Activated naive CD8-positive, alpha-beta T cell treated with anti-CD3 and anti-CD28 coated beads, Interleukin-2, amount 50 U/mL, for 16 hours (primary cell): ENCODE data around the gene AGAP1.

ENCODE experiments used
- DNase-seq: peaks from one replicate; pipeline ENCODE4 v3.0.0-alpha.2; 2020; ENCODE audit warnings: low read depth, low spot score

AGAP1 gene

DNA sequence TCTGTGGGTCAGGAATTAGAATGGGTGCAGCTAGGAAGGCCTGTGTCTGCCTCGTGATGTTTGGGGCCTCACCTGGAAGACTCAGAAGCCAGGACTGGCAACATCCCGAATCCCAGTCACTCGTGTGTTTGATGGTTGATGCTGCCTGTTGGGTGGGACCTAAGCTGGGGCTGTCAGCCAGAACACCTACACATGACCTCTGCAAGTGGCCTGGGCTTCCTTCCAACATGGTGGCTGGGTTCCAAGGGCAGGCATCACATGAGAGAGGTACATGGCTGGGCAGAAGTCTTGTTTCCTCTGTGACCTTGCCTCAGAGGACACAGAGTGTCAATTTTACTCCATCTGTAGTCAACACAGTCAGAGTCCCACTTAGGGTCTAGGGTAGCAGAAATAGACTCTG is 496.5 kb downstream of the AGAP1 start:
- DNase-seq, result no peak

DNA sequence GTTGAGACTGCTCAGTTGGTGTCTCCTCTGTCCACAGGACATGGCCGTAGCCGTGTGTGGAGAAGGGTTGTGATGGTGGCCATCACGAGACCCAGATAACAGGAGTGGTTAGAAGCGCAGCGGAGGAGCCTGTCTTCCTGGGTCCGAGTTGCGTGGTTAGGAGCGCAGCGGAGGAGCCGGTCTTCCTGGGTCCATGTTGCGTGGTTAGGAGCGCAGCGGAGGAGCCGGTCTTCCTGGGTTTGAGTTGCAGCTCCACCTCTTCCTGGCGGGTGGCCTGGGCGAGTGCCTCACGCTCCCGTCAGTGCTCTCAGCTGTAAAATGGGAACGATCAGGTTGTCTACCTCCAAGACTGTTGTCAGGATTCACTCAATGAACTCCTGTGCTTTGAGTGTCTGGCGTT is 498.2 kb downstream of the AGAP1 start:
- no peak for DNase-seq

DNA sequence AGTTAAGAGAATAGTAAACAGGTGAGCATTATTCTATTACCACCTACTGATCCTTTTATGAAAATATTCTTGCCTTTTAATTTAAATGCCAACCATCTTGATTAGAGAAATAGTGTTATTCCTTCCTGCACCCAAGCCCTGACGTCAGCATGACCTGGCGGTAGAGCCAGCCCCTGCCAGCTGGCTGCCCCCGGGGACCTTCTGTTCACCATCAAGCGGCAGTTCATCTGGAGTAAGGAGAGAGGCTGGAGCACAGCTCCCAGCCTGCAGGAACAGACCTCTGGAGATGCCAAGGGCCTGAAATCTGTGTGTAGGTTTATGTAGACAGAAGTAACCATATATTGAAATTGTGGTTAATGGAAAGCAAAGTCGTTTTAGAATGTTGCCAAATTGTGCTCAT is 502.6 kb downstream of the AGAP1 start:
- DNase-seq, result no peak

DNA sequence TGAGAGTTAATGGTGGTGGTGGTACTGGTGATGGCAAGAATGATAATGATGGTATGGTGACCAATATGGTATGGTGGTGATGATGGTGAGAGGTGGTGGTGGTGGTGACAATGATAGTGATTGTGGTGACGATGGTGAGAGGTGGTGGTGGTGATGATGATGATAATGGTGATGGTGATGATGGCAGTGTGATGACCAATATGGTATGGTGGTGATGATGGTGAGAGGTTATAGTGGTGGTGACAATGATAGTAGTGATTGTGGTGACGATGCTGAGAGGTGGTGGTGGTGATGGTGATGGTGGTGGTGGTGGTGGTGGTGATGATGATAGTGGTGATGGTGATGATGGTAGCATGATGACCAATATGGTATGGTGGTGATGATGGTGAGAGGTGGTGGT is 505.2 kb downstream of the AGAP1 start:
- DNase-seq, result no peak

DNA sequence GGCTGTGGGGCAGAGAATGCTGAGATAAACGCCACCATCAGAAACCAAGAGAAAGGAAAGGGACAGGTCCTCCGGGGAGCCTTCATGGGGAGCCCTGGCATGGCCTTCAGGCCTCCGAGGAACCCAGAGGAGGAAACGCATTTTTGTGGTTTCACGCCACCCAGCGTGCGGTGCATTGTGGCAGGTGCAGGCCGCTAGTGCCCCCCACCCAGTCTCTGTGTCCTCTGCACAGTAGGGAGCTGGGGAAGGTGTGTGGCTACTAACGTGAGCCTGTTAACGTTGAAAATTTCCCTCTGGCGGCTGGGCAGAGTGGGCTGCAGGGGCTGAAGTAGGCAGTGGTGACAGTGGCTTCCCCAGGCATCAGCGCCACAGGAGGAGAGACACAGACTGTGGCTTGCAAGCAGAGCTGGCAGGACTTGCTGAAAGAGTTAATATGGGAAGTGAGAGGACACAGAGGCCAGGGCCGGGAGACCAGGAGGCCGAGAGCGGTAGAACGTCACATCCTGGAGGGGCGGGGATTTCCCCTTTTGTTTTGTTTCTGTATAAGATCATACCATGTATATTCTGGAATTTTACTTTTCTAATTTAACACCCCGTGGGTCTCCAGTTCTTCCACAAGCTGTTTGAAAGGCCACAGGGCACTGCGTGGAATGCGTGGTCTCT is 507.5 kb downstream of the AGAP1 start:
- DNase-seq, result no peak

DNA sequence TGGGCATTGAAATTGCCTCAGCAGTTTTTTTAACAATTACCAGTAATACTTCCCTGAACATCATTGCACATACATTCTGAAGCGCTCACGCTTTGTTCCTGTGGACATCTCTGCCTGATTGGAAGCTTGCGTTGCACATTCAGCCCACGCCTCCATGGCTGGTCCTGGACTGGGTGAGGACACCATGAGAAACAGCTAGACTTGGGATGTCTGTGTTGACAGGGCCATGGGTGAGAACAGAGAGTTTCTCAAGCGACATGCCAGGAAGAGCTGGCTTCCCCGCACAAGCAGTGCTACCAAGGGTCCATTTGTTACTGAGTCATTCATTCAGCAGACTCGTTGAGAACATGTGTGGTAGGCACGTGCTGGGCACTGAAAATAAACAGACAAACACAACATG is 508.0 kb downstream of the AGAP1 start:
- DNase-seq, result no peak

DNA sequence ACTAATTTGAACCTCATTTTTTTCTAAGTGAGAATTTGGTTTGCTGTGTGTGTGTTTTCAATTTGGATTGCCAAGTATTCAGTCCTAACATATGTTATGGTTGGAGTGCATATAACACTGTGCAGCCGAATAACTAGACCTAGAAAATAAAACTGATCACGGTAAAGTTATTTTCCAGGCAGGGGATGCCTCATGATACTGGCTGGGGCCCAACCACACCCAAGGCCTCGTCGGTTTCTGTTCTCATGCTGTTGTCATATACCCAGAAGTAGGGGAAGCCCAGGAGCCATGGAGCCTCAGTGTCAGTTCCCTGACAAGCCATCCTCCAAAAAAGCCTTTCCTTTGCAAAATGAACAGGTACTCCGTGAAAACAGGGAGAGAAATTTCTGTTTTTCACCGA is 514.2 kb downstream of the AGAP1 start:
- no peak for DNase-seq

DNA sequence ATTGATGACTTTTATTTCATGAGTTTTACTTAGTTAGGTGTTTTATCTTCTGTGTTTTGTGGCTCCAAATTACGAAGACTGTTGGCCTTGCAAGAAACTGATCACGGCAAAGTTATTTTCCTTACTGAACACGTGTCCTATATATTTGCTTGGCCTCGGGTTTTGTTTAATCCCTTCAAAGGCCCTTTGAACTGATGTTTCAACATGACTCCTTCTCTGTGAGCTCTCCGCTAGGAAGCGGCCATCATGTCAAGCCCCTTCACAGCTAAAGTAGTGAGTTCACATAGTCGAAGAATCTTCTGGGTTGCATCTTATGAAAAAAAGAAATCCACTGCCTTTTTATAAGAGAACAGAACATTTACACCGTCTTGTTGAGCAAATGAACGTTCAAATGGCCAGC is 515.0 kb downstream of the AGAP1 start:
- DNase-seq, result no peak

DNA sequence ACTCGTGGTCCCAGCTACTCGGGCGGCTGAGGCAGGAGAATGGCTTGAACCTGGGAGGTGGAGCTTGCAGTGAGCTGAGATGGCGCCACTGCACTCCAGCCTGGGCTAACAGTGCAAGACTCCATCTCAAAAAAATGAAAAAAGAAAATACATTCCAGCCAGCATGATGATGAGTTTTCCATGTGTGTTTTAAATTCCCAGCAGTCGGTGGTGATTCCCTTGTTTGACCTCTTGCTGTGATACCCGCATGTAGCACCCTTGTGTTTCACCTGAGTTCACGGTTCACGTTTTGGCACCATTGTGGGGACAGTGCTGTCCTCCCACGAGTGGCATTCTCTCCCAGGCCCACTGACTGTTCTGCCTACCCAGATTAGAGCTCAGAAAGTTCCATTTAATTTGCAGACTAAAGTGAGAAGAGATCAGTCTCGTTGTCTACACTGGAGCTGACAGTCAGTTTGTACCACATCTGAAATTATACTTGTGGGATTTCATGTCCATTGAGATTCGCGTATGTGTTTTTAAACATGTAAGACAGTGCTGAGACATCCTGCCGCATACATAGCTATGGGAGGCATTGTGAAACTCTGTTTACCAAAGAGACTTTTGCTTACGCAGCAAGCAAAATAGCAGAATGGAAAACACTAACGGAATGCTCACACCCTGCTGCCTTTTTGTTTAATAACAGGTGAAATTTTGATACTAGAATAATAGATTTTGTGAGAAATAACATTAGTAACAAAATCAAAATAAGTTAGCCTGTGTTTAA is 517.3 kb downstream of the AGAP1 start:
- DNase-seq, result no peak

DNA sequence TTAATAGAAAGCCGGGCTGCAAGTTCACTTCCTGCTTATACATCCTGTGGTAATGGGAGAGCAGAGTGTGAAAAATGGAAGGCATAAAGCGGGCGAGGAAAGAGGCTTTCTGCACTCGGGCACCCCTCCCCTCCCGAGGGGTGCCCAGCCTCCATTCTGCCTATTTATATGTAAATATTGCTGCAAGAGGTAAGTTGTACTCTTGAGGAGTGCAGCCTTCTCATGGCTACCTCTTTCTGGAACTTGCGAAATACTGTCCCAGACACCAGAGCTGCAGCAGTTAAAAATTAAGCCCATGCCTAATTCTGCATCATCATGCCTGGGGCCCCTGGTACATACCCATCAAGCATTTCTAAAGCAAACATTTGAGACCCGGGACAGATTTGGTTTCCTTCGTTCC is 518.3 kb downstream of the AGAP1 start:
- no peak for DNase-seq

DNA sequence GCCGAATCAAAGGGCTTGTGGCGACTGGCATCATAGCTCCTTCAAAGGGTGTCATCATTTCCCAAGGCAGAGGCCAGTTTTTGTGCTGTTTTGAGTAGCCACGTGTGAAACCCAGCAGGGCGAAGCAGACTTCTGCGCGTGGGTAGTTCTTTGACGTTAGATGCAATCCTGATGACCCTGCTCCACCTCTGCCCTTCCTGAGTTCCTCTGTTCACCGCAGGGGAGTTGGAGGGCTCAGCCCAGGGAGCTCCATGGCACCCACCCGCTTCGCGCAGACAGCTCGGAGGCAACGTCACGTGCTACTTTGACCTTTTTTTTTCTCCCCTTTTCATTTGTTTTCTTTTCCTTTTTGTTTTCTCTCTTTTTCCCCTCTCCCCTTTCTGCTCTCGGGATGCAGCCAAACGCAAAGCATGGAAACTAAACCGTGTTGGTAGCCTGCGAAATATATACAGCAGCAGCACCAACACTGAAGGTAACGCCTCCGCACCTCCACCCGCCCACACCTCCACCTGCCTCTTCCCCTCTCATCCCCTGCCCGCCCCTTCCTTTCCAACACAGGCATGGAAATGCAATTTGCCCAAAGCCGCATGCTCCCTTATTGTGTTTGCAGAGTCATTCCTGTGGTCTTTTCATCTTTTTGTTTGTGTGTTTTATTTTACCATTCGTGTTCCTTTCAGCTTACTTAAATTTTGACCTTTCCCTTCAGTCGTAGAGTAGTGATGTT is 520.7 kb downstream of the AGAP1 start:
- DNase-seq, result no peak

DNA sequence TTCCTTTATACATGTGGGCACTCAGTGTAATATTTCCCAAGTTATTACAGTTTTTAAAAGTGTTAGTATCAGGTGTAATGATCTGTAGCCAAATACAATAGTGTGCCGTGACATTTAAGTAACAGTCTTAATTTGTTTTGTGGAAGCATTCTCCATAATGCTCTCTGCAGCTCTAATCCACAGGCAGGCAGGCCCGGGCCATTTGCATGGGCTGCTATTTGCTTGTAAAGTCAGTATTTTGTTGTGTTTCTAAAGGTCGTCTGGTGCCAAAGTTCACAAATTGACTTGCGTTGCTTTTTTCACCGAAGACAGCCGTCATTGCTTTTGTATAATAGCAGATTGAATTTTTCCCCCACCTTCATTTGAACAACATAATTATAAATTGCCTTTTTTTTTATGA is 521.3 kb downstream of the AGAP1 start:
- DNase-seq, result no peak

DNA sequence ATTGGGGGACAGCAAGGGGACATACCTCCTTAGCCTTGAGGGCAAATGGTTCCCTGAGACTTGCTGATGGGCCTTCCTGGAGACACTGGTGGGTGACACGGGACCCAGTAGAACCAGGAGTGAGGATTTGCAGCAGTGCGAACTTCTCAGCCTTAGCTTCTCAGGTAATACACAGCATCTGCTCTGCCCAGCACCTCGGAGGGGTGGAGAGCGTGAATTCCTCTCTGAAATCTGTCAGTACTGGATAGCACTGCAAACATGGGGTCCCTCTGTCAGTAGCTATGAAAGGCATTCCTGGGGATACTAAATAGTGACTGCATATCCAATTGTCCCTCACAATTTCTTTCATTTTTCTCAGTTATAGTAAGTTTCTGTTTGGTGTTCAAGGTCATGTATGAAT is 522.7 kb downstream of the AGAP1 start:
- DNase-seq, result no peak

DNA sequence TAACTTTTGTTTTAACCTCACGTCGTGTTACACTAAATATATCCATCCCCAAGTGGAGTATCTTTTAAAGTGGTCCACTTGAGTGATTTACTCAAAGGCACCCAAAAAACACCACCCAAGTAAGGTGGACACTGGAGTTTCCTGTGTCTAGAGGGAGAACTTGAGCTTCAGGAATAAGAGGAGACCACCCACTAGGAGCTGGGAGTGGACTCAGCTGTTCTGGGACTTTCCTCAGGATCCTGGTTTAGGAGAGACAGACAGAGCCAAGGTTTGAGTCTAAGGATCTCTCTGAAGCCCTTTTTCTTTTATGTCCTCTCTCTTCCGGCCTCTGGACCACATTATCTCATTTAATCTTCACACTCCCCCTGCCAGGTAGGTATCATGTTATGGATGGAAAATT is 523.6 kb downstream of the AGAP1 start:
- DNase-seq, result no peak

DNA sequence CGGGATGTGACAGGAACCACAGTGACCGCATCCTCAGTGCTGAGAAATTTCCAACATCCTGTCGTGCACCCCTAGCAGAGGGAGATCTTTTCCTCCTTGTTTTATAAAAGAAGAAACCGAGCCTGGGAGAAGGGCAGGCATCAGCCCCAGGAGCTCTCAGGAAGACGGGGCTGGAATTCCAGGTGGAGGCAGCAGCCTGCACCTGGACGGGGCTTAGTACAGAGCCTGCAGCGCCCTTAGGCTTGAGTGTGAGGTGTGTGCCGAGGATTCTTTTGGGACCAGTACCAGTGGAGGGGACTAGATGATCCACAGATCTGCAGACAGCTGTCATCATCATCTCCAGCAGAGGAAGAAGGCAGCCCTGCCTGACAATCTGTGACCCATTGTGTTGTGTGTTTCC is 525.6 kb downstream of the AGAP1 start:
- DNase-seq, result no peak

DNA sequence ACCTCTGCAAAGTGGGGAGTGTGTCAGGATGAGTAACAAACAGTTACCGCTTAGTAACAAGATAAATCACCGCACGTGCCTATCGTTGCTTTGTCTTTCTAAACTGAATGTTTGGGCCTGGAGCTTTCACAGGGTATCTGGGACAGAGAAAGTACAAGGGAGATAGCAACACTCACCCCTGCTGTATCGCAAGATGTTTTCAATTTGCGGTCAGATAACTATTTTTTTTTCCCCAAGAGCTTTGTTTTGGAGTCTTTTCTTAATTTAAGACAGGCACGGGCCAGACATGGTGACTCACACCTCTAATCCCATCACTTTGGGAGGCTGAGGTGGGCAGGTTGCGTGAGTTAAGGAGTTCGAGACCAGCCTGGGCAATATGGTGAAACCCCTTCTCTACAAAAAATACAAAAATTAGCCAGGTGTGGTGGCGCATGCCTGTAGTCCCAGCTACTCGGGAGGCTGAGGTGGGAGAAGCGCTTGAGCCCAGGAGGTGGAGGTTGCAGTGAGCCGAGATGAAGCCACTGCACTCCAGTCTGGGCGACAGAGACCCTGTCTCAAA is 527.7 kb downstream of the AGAP1 start:
- DNase-seq, result no peak

DNA sequence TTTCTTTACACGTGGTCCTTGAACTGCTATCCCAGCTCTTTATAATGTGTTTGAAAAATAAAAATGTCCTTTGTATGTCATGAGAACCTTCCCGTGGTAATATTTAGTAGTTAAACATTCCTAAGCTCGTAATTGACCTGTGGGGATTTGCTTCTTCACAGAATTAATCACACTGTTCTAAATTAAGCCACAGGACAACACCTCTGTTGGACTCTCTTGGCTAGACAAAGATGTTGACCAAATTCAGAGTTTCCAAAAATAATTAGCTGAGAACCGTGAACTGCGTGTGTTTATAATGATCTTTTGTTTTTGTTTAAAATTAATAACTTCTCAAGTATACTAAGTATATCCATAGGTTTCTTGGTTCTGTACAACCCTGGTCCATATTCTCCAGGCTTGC is 528.3 kb downstream of the AGAP1 start:
- DNase-seq, result no peak

DNA sequence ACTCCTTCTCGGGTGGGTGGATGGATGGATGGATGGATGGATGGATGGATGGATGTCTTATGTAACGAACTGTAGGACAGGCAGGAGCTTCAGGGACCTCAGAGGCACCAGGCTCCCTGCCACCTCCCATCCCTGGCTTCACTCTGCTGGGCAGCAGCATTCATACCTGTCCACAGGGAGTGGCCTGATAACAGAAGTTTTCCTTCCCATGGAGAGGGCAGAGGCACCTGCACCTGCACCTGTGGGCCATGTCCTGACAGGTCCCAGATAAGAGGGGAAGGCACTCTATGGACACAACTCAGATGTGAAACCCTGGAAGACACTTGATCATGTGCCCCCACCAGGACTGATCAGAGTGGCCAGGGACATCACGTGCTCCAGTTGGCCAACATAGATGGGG is 532.0 kb downstream of the AGAP1 start:
- no peak for DNase-seq

DNA sequence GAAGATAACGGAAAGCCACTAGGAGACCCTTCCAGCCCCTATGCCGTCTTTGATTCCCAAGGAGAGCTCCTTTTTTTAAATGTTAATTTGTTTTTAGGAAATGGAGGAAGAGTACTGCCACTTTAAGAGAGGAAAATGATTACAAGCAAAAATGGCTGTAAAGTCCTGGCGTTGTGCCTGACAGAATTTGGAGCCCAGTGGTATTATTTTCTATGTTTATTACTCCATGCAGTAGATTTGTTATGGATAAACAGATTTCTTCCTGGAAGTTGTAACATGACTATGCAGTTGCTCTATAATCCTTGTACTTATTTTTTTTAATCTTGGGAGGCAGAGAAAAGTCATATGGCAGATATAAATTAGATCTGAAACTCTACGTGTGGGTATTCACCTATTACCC is 533.0 kb downstream of the AGAP1 start:
- no peak for DNase-seq

DNA sequence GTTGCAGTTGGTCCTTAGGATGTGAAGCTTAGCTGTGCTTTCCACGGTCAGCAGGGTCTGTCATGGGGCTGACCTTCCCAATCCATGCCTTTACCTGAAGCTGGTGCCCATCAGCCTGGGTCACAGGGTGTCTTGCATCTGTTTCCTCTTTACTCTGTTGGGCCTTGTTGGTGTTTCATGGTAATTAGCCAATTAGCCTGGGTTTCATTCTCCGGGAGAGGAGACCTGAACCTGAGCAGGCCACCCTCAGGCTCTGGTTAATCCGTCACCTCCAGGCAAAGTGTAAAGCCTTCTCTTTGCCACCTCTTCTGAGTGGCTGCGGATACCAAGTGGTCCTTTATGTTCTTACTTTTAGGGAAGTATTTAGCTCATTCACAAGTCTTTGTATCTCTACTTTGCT is 534.2 kb downstream of the AGAP1 start:
- DNase-seq, result no peak

DNA sequence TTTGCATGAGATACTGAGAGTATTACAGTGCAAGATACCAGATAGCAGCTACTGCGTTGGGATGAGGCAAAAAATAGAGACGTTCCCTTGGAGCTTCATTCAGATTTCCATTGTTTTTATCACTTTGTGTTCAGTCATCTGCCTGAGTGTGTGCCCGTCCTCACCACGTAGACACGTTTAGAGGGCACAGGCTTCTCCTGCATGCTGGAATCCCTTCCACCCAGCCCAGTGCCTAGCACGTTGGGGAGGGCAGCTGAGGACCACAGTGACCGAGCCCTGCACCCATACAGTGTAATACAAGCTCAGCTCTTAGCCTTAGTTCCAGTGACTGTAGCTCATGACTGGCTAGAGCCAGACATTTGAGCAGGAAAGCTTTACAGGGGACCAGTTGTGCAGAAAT is 539.6 kb downstream of the AGAP1 start:
- DNase-seq, result no peak

DNA sequence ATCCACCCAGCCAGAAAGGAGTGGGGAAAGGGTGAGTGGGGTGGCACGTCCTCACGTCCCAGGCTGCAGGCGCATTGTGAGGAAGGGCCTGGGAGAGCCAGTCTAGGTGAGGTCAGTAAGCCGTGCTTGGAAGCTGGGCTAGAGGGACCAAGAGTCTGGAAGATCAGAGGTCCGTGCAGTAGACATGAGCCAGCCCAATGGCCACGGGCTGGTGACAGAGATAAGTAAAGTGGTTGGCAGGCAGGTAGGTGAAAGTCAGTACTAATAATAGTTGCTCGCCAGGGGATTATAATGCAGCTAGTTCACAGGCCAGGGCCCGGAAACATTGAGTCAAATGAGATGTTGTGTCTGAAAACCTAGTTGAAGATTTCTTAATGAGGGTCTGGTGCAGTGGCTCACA is 541.1 kb downstream of the AGAP1 start:
- DNase-seq, result no peak

DNA sequence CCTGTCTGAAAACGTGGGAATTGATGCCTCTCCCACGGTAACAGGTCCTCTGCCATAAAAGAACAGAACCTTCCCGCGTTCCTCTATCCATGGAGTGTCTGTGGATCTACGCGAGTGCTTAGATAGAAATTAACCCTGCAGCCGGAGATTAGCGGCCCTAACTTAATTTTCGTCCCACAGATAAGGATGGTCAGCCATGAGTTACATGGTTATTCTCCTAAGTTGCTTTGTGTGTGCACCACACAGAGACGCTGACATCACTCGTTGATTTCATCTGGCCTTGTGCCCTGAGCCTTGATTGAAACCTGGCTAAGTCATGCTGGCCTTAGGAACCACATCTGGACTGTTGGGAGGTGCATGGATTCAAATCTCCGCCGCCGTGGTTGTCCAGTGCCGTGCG is 542.2 kb downstream of the AGAP1 start:
- no peak for DNase-seq
